Fibroblast of lung (primary cell): Measurements from ENCODE around the gene KNCN.

Experiments used
- EZH2 ChIP-seq: IDR thresholded peaks from 2 replicates; pipeline ENCODE4 v1.5.1; 2012; ENCODE audit warnings: low read length, control low read depth, mild to moderate bottlenecking; ENCODE audit errors: missing control alignments
- TF ChIP-seq, protein P1 (sequence below), 2 donors: IDR thresholded peaks in 1 of 2; conservative IDR thresholded peaks in 1 of 2; 1 replicate in 1 of 2; 2 replicates in 1 of 2; pipeline ENCODE4 v1.5.1; 2011 to 2012; ENCODE audit warnings: low read length in 2 of 2, control low read depth in 1 of 2, inconsistent platforms in 1 of 2, low read depth in 1 of 2, mild to moderate bottlenecking in 1 of 2

- TF ChIP-seq, protein P1, sequence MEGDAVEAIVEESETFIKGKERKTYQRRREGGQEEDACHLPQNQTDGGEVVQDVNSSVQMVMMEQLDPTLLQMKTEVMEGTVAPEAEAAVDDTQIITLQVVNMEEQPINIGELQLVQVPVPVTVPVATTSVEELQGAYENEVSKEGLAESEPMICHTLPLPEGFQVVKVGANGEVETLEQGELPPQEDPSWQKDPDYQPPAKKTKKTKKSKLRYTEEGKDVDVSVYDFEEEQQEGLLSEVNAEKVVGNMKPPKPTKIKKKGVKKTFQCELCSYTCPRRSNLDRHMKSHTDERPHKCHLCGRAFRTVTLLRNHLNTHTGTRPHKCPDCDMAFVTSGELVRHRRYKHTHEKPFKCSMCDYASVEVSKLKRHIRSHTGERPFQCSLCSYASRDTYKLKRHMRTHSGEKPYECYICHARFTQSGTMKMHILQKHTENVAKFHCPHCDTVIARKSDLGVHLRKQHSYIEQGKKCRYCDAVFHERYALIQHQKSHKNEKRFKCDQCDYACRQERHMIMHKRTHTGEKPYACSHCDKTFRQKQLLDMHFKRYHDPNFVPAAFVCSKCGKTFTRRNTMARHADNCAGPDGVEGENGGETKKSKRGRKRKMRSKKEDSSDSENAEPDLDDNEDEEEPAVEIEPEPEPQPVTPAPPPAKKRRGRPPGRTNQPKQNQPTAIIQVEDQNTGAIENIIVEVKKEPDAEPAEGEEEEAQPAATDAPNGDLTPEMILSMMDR (conservative IDR thresholded peaks at IDR 0.05 in 1 of 2, IDR thresholded peaks at IDR 0.05 in 1 of 2; ENCODE audit: low read depth in 1 of 2, low read length in 2 of 2) = no peak
- TF ChIP-seq EZH2 = no peak
These were observed 22.3 kb downstream of the KNCN start for GRCh38 chr1:46529031-46529630.
